Glomerular visceral epithelial cell (primary cell): ENCODE data around the gene STK24.

Experiments used
- DNase-seq: peaks from one replicate; pipeline ENCODE4 v3.0.0-alpha.2; 2016; ENCODE audit errors: extremely low spot score

The STK24 gene

GRCh38 chr13:98450539-98451111 is 126.3 kb downstream of the STK24 start:
- no peak for DNase-seq

DNA sequence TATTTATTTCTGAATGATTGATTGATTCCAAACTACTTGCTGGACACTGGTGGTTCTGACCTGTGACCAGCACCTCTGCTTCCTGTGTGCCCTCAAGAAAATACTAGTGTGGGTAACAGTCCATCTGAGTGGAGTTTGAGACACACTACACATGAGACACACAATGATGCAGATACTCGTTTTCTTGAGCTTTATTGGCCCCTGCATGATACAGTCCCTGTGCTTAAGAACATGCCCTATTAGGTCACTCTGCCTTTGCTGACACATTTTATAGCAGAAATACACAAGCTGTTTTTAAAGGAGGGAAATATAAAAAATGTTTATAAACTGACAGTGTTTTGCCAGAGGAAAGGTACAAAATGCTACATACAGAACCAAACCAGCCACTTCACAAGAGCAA is 126.9 kb downstream of the STK24 start:
- no peak for DNase-seq

DNA sequence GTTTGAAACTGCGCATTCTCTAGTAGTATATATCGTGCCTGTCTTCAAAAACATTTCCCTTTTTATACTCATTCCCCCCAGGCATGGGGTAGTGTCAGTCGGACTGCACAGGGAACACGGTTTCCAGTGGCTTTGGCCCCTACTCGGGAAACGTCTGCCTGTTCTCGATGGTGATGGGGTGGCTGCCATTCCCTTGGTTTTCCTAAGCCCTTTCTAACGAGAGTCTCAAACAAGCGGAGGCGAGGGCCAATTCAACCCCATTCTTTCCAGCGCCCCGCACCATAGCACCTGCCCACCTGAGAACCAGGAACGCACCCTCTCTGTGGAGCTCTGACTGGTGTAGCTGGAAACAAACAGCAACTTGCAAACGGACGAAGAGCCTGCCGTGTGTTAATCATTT is 127.6 kb downstream of the STK24 start:
- no peak for DNase-seq

DNA sequence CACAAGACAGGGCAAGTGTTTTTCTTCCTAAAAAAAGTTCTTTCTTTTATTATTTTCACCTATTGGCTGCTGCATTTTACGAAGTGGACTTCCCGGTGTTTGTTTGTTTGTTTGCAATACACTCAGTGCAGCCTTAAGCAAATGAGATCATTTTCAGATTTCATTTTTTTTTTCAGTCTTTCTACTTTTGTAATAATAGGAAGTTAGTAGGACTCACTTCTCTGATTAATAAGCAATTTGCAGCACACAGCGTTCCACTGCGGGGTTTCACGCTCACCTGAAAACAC is 128.3 kb downstream of the STK24 start:
- DNase-seq: no peak

DNA sequence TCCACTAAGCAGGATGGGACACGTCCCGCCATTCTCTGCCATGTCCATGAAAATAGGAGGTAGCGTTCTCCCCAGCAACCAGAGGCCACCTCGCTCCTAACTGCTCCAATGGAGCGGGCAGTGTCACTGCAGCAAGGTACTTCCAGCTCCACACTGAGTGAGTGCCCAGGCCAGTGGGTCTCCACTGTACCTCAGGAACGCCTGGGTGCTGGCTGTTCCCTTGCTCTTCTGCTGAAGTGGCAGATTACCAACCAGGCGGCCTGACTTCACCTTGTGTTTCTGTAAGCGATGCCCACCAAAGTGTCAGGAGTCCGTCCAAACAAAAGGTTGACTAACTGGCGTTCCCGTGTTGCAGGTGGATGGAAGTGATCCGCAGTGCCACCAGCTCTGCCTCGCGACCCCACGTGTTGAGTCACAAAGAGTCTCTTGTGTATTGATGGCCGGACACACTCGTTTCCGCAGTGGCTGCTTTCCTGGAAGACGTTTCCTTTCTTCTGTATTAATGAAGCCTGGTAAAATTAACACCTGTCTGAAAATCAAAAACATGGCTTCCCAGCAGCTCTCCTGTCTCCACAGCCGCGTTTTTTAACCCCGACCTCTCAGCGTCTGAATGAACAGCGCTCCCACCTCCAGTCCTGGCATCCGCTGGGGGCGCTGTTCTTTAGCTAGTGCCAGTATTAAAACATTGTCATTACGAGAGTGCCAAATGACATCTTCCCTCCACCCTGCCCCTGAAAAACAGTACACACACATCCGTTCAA is 128.8 kb downstream of the STK24 start:
- no peak for DNase-seq

GRCh38 chr13:98447130-98447529 is 129.8 kb downstream of the STK24 start:
- DNase-seq: no peak

- no peak for DNase-seq
Observed at GRCh38 chr13:98446234-98446621, 130.7 kb downstream of the STK24 start.

GRCh38 chr13:98445340-98446233 is 131.3 kb downstream of the STK24 start:
- peak; percentile 69 for DNase-seq

- DNase-seq: no peak
Observed at GRCh38 chr13:98444381-98444780, 132.5 kb downstream of the STK24 start.

GRCh38 chr13:98443800-98444325 is 133.0 kb downstream of the STK24 start:
- DNase-seq: no peak

DNA sequence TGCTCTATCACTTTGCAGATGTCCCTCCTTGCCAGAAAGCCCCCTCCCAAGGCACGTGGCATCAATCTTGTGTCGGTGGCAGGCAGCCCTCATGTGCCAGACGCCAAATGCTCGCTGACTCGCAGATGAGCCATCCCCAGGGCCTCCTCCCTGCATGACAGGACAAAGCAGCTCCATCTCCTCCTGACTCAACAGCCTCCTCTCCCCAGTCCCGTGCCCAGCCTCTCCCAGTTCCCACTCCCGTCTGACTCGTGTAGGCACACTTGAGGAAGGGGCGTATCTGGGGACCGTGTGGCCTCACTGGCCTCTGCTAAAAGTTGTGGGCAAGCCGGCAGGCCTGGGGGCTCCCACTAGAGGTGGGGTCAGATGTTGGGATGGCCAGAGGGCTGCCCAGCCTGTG is 133.6 kb downstream of the STK24 start:
- DNase-seq: peak; percentile 64

DNA sequence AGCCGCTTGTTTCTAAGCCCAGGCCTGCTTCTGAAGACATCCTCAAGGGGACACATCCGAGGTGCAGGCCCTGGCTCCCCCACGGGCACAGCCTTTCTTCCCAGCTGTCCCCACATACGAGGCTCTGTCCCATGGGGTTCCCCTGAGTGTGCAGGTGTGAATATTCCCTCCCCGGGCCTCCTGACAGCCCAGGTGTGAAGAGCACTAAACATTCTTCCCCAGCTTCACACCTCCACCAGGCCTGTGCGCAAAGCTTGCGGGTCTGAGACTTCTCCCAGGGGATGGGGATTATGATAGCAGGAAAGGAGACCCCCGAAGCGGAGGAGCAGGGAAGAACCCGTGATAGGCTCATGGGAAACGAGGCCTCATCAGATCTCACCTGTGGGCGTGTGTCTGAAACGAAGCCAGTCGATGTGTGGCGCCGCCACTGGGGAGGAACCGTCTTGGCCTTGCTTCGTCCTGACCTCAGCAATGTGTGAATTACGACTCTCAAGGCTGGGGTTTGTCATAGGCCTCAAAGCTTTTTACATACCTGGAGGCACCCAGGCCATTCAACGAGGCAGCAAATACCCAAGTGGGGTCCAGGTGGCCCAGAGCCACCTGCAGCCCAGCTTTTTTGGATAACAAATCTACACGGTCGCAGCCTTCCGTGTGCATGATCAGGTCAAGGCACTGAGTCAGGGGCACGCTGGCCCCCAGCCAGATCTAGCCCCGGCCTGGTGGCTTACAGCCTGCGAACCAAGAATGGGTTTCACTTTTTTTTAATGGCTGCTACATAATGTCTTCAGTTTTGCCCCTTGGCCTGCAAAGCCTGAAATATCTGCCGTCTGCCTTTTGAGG is 134.3 kb downstream of the STK24 start:
- no peak for DNase-seq

GRCh38 chr13:98441056-98441676 is 135.7 kb downstream of the STK24 start:
- DNase-seq: no peak

- DNase-seq: no peak
Observed at GRCh38 chr13:98440390-98441055, 136.4 kb downstream of the STK24 start.

- DNase-seq: no peak
Observed at GRCh38 chr13:98439896-98440295, 137.0 kb downstream of the STK24 start.

DNA sequence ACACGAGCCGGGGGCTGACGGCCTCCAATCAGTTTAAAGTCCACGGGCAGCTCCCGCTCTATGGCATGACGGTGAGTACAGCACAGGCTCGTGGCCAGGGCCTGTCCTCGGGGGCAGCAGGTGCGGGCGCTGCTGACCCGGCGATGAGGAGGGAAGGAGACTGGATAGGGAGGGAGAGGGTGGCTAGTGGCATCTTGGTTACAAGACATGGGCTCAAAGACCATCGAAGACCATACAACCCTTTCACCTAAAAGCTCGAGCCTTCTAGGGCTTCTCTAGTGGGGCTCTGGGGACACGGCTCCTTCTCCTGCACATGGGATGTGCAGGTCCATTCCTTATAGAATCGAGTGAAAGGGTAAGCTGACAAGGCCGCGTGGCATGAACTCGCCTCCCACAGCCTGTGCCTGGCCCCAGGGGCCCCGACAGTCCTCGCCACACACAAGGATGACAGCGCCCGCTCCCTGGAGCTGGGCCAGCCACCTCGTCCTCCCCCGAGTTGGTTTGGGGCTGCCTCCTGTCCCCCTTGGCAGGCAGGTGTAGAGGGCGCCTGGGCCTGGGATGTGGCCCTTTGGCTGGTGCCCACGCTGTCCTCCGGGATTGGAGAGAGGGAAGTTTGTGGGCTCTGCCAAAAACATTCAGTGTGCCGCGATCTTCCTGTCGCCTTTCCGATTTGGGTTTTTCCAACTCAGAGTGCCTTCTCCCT is 137.6 kb downstream of the STK24 start:
- DNase-seq: no peak

DNA sequence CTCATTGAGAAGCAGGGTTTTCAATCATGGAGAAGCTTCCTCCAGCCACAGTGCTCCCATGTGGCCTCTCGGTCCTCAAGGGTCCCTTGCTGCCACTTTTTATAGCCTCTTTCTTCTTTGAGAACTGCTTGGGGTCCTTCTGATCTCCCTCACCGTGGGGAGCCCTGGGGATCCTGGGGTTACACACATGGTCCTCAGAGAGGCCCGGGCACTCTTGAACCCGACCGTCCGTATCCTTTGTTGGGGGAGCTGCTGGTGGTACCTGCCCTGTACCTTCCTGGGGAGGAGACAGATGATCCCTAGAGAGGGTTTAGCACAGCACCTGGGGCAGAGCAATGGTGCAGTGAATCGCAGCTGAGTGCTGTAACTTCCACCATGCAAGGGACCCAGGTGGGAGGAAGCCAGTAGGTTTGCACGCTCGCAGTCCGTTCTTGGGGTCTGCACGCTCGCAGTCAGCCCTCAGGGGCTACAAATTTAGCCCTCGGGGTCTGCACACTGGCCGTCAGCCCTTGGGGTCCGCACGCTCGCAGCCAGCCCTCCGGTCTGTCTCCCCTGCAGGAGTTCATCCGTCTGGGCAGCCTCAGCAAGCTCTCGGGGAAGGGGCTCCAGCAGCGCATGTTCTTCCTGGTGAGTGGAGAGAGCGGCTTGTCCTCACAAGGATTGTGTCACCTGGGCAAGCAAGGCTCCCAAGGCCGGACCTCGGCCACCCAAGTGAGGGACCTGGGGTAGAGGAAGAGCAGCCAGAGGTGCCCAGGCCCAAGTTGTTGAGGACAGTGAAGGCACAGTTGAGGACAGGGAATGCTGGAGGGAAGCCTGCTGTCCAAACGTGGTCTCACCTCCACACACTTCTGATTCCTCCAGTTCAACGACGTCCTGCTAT is 138.4 kb downstream of the STK24 start:
- no peak for DNase-seq

DNA sequence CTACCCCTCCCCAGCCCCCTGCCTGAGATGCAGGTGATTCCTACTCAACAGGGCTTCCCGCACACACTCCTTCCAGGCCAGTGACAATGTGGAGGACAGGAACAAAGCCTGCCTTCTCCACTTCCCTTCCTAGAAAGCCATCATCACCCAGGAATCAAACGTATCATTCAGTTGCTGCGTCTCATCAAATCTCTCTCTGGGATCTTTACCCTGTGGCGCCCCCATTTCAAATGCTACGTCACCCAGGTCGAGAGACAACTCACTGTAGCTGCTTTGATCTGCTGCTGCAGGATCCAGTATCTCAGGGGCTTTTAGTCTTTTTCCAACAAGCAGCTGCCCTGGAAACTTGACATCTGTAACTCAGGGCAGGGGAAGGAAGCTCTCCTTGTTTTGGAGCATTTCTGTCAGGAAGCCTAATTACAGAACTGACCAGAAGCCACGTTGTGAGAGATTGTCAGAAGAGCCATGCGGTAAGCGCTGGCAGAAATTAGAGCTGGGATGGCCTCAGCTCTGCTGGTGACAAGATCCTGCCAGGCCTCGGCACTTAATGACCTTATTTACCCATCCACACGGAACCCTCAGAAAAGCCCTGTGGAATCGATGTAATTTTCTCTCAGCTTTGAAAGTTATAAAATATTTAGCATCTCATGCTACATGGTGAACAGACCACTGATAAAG is 140.5 kb downstream of the STK24 start:
- no peak for DNase-seq

DNA sequence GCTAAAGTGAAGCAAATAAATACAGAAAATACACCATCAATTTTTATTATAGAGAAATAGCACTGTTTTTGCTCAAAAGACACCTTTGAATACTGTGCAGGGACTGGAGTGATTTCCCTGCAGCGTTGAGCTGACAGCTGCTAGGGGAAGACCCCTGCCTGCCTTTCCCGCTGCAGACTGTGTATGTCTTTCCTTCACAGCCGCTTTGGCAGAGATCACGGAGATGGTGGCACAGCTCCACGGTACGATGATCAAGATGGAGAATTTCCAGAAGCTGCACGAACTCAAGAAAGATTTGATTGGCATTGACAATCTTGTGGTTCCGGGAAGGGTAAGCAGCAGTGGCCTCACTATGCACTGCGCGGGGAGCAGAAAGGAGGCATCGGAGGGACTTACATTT is 141.5 kb downstream of the STK24 start:
- DNase-seq: no peak
